CD4-positive, alpha-beta memory T cell (primary cell): ENCODE measurements around the gene UBAP2L. TPM values are rescaled to one million over a fixed set of nuclear protein-coding genes. Genes with fewer than 3 reads are reported as not detected.

Experiments used
- CTCF ChIA-PET: fragments of 350-600 bp; sonication (Branson Sonifier 250); formaldehyde crosslinking; loops from one replicate; lab custom pipeline; 2021; ENCODE audit warnings: inconsistent platforms; ENCODE audit not compliant: partially characterized antibody; lab: Charles Lee
- POLR2A ChIA-PET: fragments of 350-600 bp; sonication (Branson Sonifier 250); formaldehyde crosslinking; loops from one replicate; lab custom pipeline; 2021; ENCODE audit not compliant: partially characterized antibody; lab: Charles Lee
- DNase-seq, 5 donors: peaks; one replicate each; pipeline versions ENCODE4 v3.0.0 to v3.0.0-alpha.2; 2020 to 2022; ENCODE audit warnings: mixed read lengths in 1 of 5
- H3K27ac ChIP-seq: one replicate; pipeline ENCODE4 v1.7.0; 2013; ENCODE audit warnings: low read depth, low read length
- H3K27me3 ChIP-seq: 2 replicates; pipeline ENCODE4 v1.7.0; 2013; ENCODE audit warnings: mild to moderate bottlenecking, low read length, moderate library complexity; ENCODE audit not compliant: insufficient read depth
- H3K36me3 ChIP-seq: 2 replicates; pipeline ENCODE4 v1.7.0; 2013; ENCODE audit warnings: mild to moderate bottlenecking, low read length, moderate library complexity; ENCODE audit not compliant: insufficient read depth
- H3K4me1 ChIP-seq: 2 replicates; pipeline ENCODE4 v1.7.0; 2013; ENCODE audit warnings: mild to moderate bottlenecking, low read length, moderate library complexity; ENCODE audit not compliant: insufficient read depth
- H3K4me3 ChIP-seq, 2 donors: one replicate each; pipeline ENCODE4 v1.7.0; 2013; ENCODE audit warnings: low read length in 2 of 2, mild to moderate bottlenecking in 1 of 2
- H3K9me3 ChIP-seq, 2 donors: one replicate each; pipeline ENCODE4 v1.7.0; 2013; ENCODE audit warnings: low read length in 2 of 2, control low read depth in 1 of 2; ENCODE audit not compliant: control insufficient read depth in 1 of 2
- H3K27ac Mint-ChIP-seq, 7 donors: one replicate each; pipeline ENCODE4 v1.8.0; 2020 to 2021; ENCODE audit warnings: mixed read lengths in 7 of 7, mild to moderate bottlenecking in 6 of 7, inconsistent platforms in 3 of 7, moderate library complexity in 3 of 7
- H3K27me3 Mint-ChIP-seq, 2 donors: one replicate each; pipeline ENCODE4 v1.8.0; 2020 to 2021; ENCODE audit warnings: mixed read lengths in 2 of 2
- H3K36me3 Mint-ChIP-seq, 2 donors: one replicate each; pipeline ENCODE4 v1.8.0; 2020 to 2021; ENCODE audit warnings: mixed read lengths in 2 of 2, inconsistent platforms in 1 of 2, mild to moderate bottlenecking in 1 of 2
- H3K4me1 Mint-ChIP-seq, 4 donors: one replicate each; pipeline ENCODE4 v1.8.0; 2020 to 2021; ENCODE audit warnings: mixed read lengths in 4 of 4, mild to moderate bottlenecking in 1 of 4
- H3K4me3 Mint-ChIP-seq, 8 donors: one replicate each; pipeline ENCODE4 v1.8.0; 2020 to 2021; ENCODE audit warnings: mixed read lengths in 8 of 8, mild to moderate bottlenecking in 7 of 8, moderate library complexity in 6 of 8, inconsistent platforms in 3 of 8
- H3K9me3 Mint-ChIP-seq, 8 donors: one replicate each; pipeline ENCODE4 v1.8.0; 2020 to 2021; ENCODE audit warnings: mixed read lengths in 8 of 8, mild to moderate bottlenecking in 5 of 8, inconsistent platforms in 3 of 8, moderate library complexity in 1 of 8
- intact Hi-C: fragments of 100-400 bp; cut with micrococcal nuclease; formaldehyde crosslinking; loops from one replicate; pipeline ENCODE4 v1.15.1; 2023
- polyA plus RNA-seq, 2 donors: library from polyadenylated mRNA; unstranded; fragments of 300-500 nt; fragmentation: Illumina TruSeq; gene quantifications; one replicate each; pipeline ENCODE4 v1.2.3, GENCODE V29; 2021
- total RNA-seq, 2 experiments: library from RNA; stranded (reverse); gene quantifications; one replicate each; pipeline ENCODE4 v1.2.3, GENCODE V29; 2021

Gene UBAP2L
- total and polyA plus RNA-seq, 4 experiments from 2014 or later = 33.5 to 189 (median 127) TPM

DNA sequence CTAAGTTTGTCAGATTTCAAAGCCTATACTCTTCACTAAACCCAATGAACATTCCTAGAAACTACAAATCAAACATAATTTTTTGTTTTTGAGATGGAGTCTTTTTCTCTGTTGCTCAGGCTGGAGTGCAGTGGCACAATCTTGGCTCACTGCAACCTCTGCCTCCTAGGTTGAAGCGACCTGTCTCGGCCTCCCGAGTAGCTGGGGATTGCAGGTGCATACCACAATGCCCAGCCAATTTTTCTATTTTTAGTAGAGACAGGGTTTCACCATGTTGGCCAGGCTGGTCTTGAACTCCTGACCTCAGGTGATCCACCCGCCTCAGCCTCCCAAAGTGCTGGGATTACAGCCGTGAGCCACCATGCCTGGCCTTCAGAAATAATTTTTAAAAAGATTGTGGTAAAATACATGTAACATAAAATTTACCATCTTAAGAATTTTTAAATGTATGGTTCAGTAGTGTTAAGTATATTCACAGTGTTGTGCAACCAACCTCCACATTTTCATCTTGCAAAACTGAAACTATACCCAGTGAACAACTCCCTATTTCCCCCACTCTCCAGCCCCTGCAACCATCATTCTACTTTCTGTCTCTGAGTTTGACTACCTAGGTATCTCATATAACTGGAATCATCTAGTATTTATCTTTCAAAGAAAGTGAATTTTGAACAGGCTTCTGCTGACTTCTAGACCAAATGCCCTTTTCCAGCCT lies 11.9 kb upstream of the UBAP2L start:
- POLR2A ChIA-PET = interaction anchor here (0.7 to 4.1 kb wide), 2 partner anchors 11 to 17 kb away, joined by 3 to 14 read pairs; partner anchors contain the start of gene TPM3
- Histone ChIP-seq H3K27ac (no peak overlapping the region), H3K9me3 (no peaks in the 10 kb centered on the region), H3K4me1 (no peaks in the 10 kb centered on the region), H3K36me3 (peaks cover 64% of the 10 kb centered on the region), H3K4me3 (no peak overlapping the region), H3K27me3 (no peaks in the 10 kb centered on the region)
- no peaks in the 10 kb centered on the region for H3K27me3 Mint-ChIP-seq
- peaks cover 43 to 61% of the 10 kb centered on the region in 2 donors for H3K36me3 Mint-ChIP-seq
- no peak for DNase-seq
- H3K4me3 Mint-ChIP-seq = no peak overlapping the region
- H3K27ac Mint-ChIP-seq = peak overlapping the region in 4 of 7 donors; percentile 30 to 89 (median 68)
- H3K9me3 Mint-ChIP-seq = no peaks in the 10 kb centered on the region
- intact Hi-C loops = no loop called here
- H3K4me1 Mint-ChIP-seq = peaks cover 3 to 8% (median 5%) of the 10 kb centered on the region in 4 donors
- CTCF ChIA-PET = interaction anchor here (1.3 kb wide), 1 partner anchor 11 kb away, joined by 3 read pairs; no protein-coding TSS in a partner anchor

GRCh38 chr1:154212083-154212482 lies 8.7 kb upstream of the UBAP2L start:
- peaks cover 4% of the 10 kb centered on the region for H3K4me1 ChIP-seq
- H3K9me3 ChIP-seq = no peaks in the 10 kb centered on the region
- intact Hi-C loops = no loop called here
- no peak overlapping the region for H3K4me3 ChIP-seq
- peaks cover 60% of the 10 kb centered on the region for H3K36me3 ChIP-seq
- ChIA-PET CTCF (no interaction called here), POLR2A (interaction anchor here (4.1 kb wide), 1 partner anchor 8 kb away, joined by 14 read pairs; a partner anchor contains a TSS)
- H3K27ac ChIP-seq = no peak overlapping the region
- Mint-ChIP-seq H3K9me3 (no peaks in the 10 kb centered on the region), H3K4me3 (no peak overlapping the region), H3K27me3 (no peaks in the 10 kb centered on the region), H3K27ac (peak overlapping the region in 3 of 7 donors; percentile 38 to 57 (median 39)), H3K36me3 (peaks cover 40 to 47% of the 10 kb centered on the region in 2 donors), H3K4me1 (peaks cover 0 to 10% (median 6%) of the 10 kb centered on the region in 4 donors)
- no peak for DNase-seq
- H3K27me3 ChIP-seq = no peaks in the 10 kb centered on the region

DNA sequence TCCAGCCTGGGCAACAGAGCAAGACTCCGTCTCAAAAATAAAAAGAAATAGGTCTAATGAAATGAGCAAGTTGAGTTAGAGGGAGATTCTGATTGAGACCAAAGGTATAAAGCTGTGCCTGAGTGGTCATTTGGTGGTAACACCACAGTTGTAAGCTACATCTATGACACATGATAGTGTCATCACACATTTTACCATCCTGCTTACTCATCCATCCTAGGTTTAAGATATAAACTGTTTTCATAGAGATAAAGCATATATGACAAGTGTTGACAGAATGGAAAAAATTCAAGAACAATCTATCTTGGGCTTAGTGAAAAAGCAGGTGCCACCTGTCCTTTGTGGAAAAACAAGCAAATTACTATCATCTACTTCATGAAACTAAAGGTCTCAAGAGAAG lies 7.5 kb upstream of the UBAP2L start:
- no peak for DNase-seq
- Mint-ChIP-seq H3K4me1 (peaks cover 9 to 22% (median 11%) of the 10 kb centered on the region in 4 donors), H3K27me3 (no peaks in the 10 kb centered on the region), H3K27ac (peak overlapping the region in 3 of 7 donors; percentile 3 to 48 (median 47)), H3K36me3 (peaks cover 44 to 50% of the 10 kb centered on the region in 2 donors), H3K4me3 (no peak overlapping the region), H3K9me3 (peaks cover 0 to 2% (median 0%) of the 10 kb centered on the region in 8 donors)
- Histone ChIP-seq H3K27me3 (no peaks in the 10 kb centered on the region), H3K4me1 (peaks cover 16% of the 10 kb centered on the region), H3K27ac (no peak overlapping the region), H3K9me3 (no peaks in the 10 kb centered on the region), H3K4me3 (no peak overlapping the region), H3K36me3 (peaks cover 61% of the 10 kb centered on the region)
- CTCF ChIA-PET = no interaction called here
- intact Hi-C loops = no loop called here
- POLR2A ChIA-PET = interaction anchor here (1.0 kb wide), 1 partner anchor 14 kb away, joined by 3 read pairs; no protein-coding TSS in a partner anchor

DNA sequence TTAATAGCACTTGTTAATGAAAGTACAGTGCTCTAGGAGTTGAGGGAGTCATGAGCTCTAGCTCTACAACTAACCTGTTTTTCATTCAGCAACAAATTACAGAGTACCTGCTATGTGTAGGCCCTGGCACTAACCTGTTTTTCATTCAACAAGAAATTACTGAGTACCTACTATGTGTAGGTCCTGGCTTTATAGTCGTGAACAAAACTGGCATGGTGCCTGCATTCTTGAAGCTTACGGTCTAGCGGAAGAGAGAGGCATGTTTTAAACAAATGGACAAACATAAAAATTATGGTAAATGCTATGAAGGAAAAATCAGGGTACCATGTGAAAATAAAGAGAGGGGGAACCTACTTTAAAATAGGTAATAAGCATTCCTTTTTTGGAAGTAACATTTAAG lies 2.2 kb upstream of the UBAP2L start:
- Mint-ChIP-seq H3K36me3 (peaks cover 25 to 45% of the 10 kb centered on the region in 2 donors), H3K4me3 (peak overlapping the region; percentile 91 to 100 (median 97)), H3K27ac (peak overlapping the region; percentile 96 to 99 (median 99)), H3K27me3 (no peaks in the 10 kb centered on the region), H3K4me1 (peaks cover 38 to 64% (median 52%) of the 10 kb centered on the region in 4 donors), H3K9me3 (peaks cover 0 to 4% (median 0%) of the 10 kb centered on the region in 8 donors)
- ChIA-PET POLR2A (interaction anchor here (0.5 to 2.6 kb wide), 3 partner anchors 8 to 228 kb away, joined by 4 to 19 read pairs (median 14); partner anchors contain the start of gene RPS27), CTCF (interaction anchor here (1.5 kb wide), 1 partner anchor 109 kb away, joined by 4 read pairs; no protein-coding TSS in a partner anchor)
- no peaks in the 10 kb centered on the region for H3K27me3 ChIP-seq
- intact Hi-C loops = no loop called here
- no peaks in the 10 kb centered on the region for H3K9me3 ChIP-seq
- DNase-seq = no peak
- H3K27ac ChIP-seq = peak overlapping the region; percentile 97
- peaks cover 25% of the 10 kb centered on the region for H3K36me3 ChIP-seq
- H3K4me3 ChIP-seq = no peak overlapping the region
- peaks cover 53% of the 10 kb centered on the region for H3K4me1 ChIP-seq

DNA sequence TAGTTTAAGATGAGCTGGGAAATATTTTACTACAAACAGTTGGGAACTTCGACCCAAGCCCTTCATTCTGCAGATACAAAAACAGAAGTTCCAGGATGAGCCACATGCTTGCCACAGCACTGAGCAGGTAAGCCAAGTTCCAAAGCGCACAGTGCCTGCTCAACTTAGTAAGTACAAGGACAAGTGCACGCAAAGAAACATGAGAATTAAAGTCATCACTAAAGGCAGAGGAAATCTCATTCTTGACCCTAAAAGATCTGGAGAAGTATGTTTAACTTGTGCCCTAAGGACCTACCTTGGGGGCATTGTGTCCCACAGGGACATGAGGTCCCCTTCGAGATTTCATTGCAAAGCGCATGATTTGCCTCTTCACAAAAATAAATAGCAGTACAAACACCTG lies 1.2 kb upstream of the UBAP2L start:
- peaks cover 15% of the 10 kb centered on the region for H3K36me3 ChIP-seq
- H3K4me1 ChIP-seq = peaks cover 59% of the 10 kb centered on the region
- H3K4me3 Mint-ChIP-seq = peak overlapping the region; percentile 91 to 100 (median 97)
- peak overlapping the region; percentile 97 for H3K27ac ChIP-seq
- peak overlapping the region; percentile 93 to 99 for H3K4me3 ChIP-seq
- POLR2A ChIA-PET = interaction anchor here (0.6 to 2.6 kb wide), 14 partner anchors 9 to 717 kb away, joined by 3 to 19 read pairs (median 6); partner anchors contain the start of genes ATP8B2, GATAD2B, PMVK and RPS27
- H3K4me1 Mint-ChIP-seq = peaks cover 47 to 74% (median 59%) of the 10 kb centered on the region in 4 donors
- H3K27me3 Mint-ChIP-seq = no peaks in the 10 kb centered on the region
- H3K27ac Mint-ChIP-seq = peak overlapping the region; percentile 96 to 99 (median 99)
- CTCF ChIA-PET = interaction anchor here (0.8 to 1.5 kb wide), 5 partner anchors 10 to 108 kb away, joined by 3 to 4 read pairs (median 3); no protein-coding TSS in a partner anchor
- no peaks in the 10 kb centered on the region for H3K27me3 ChIP-seq
- no peaks in the 10 kb centered on the region for H3K9me3 ChIP-seq
- DNase-seq = no peak
- intact Hi-C loops = no loop called here
- peaks cover 0 to 4% (median 0%) of the 10 kb centered on the region in 8 donors for H3K9me3 Mint-ChIP-seq
- H3K36me3 Mint-ChIP-seq = peaks cover 21 to 39% of the 10 kb centered on the region in 2 donors

DNA sequence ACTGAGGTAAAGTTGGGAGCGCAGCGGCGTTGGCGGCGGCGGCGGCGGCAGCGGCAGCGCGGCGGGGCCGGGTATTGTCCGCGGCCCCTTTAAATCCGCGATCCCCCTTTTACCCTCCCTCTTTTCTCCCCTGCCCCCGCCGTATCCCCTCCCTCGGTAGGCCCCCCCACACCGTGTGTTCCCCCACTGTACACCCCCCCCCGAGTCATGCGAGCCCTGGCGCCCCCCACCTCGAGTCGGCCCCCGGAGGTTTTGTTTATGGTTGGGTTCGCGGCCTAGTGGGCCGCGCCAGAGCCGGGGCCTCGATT lies 169 bp downstream of the UBAP2L start:
- peaks cover 72% of the 10 kb centered on the region for H3K4me1 ChIP-seq
- intact Hi-C loops = loop anchor here (1.0 to 2.0 kb wide), 6 partner anchors 38 to 337 kb away; partner anchors contain the start of genes HAX1, RPS27 and UBE2Q1
- peak overlapping the region in 1 of 2 donors; percentile 99 for H3K4me3 ChIP-seq
- Mint-ChIP-seq H3K9me3 (peaks cover 0 to 4% (median 0%) of the 10 kb centered on the region in 8 donors), H3K27me3 (no peaks in the 10 kb centered on the region), H3K36me3 (peaks cover 22 to 47% of the 10 kb centered on the region in 2 donors), H3K4me3 (peak overlapping the region; percentile 92 to 100 (median 97)), H3K4me1 (peaks cover 56 to 84% (median 70%) of the 10 kb centered on the region in 4 donors), H3K27ac (peak overlapping the region; percentile 96 to 99 (median 99))
- H3K36me3 ChIP-seq = peaks cover 23% of the 10 kb centered on the region
- no peak for DNase-seq
- H3K27me3 ChIP-seq = no peaks in the 10 kb centered on the region
- H3K9me3 ChIP-seq = no peaks in the 10 kb centered on the region
- CTCF ChIA-PET = interaction anchor here (0.9 to 2.3 kb wide), 6 partner anchors 22 to 864 kb away, joined by 3 to 6 read pairs (median 4); partner anchors contain the start of gene HAX1
- peak overlapping the region; percentile 97 for H3K27ac ChIP-seq
- POLR2A ChIA-PET = interaction anchor here (0.7 to 2.6 kb wide), 20 partner anchors 19 to 735 kb away, joined by 3 to 19 read pairs (median 4); partner anchors contain the start of genes ATP8B2, DENND4B, GATAD2B and PBXIP1
